Measurements from ENCODE around the gene LCN9. TPM values are rescaled to one million over a fixed set of nuclear protein-coding genes. Genes with fewer than 3 reads are reported as not detected.

Gene LCN9
- total and polyA plus RNA-seq, 2 of the 13 experiments (the other 11 are each of a cell fraction or from before 2014, with no cell fraction given) = not detected

DNA sequence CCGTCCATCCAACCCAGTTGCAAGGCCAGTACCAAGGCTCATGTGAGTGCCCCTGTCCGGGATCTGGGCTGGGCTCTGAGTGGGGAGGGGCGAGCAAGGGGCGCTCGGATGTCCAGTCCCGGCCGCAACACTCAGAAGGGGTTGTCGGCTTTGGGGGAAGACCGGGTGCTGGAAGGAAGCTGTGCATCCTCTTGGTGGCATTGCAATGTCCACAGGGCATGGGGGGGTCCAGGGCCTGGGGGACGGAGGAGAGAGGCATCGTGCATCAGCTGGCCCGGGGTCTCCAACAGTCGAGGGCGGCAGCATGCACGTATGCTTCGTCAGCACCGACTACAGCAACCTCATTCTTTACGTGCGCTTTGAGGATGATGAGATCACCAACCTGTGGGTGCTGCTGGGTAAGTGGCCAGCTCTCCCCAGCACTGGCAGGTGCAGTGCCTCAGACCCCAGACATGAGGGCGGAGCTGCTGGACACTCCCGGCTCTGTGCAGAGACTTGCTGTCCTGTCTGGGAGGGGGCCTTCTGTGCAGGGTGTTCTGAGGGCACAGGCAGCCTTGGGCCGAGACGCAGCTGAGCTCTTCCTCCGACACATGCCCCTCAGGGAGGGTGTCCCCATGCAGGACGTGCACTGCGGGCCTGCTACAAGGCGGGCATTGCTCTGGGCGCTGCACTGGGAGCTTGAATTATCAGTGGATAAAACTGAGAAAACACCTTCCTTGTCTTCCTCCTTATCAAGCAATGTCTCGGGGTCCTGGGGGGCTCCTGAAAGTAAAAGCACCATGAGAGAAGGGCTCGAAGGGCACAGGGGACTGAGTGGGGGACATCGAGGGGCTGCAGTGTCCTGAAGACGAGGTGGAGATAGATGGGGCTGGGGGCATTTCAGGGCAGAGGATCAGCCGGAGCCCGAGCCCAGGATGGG is 46.2 kb upstream of the LCN9 start:
- CTCF ChIA-PET (ENCODE audit: low intra/inter-chr PET ratio, low total read pairs) = no interaction called here
- POLR2A ChIA-PET = no interaction called here
- 40% methylated on average over 18 of the region's 34 CpGs for WGBS (ENCODE audit: low lambda C conversion rate)
- Histone ChIP-seq H3K27me3 (ENCODE audit: control insufficient read depth in 1 of 2, insufficient read depth in 2 of 2, low read length in 2 of 2) (peaks cover 29 to 82% of the 10 kb centered on the region in 2 experiments), H4K20me1 (ENCODE audit: insufficient read depth, low read length) (no peaks in the 10 kb centered on the region), H3K36me3 (replicated peaks in 1 of 2; ENCODE audit: control insufficient read depth in 1 of 2, insufficient read depth in 2 of 2, low read length in 2 of 2) (no peaks in the 10 kb centered on the region), H3K4me2 (ENCODE audit: low read depth, low read length) (no peak overlapping the region), H2AFZ (ENCODE audit: low read length) (no peak overlapping the region), H3K9ac (ENCODE audit: insufficient read depth, low read depth, low read length) (no peak overlapping the region), H3K4me3 (replicated peaks in 1 of 3; ENCODE audit: insufficient read depth in 1 of 3, low read depth in 2 of 3, low read length in 3 of 3) (no peak overlapping the region), H3K27ac (ENCODE audit: extremely low read length, insufficient read depth, low read length) (no peak overlapping the region), H3K79me2 (ENCODE audit: insufficient read depth, low read length) (no peaks in the 10 kb centered on the region), H3K9me3 (ENCODE audit: low read length) (no peaks in the 10 kb centered on the region), H3K4me1 (ENCODE audit: insufficient read depth, low read length) (no peaks in the 10 kb centered on the region)
- in situ Hi-C loops (cut with HindIII; ENCODE audit: extremely low pct_ligation_motif_present, low pct_unique_long_range_greater_than_20kb) (no loop called here), intact Hi-C loops (cut with micrococcal nuclease; ENCODE audit: unreplicated experiment) (no loop called here)
- no peak for DNase-seq (ENCODE audit: low spot score)
- no peak for ATAC-seq
- FAIRE-seq = no peak
- BruUV-seq (replicated peaks) = no TSS peak
- no peak for TF ChIP-seq ZNF446 (CRISPR knock-in tag; IDR thresholded peaks at IDR 0.05)
- no peak for TF ChIP-seq CREB1 (IDR thresholded peaks at IDR 0.05)
- TF ChIP-seq CREB1 (CRISPR knock-in tag; IDR thresholded peaks at IDR 0.05) = no peak
- TF ChIP-seq ZNF781 (CRISPR knock-in tag; IDR thresholded peaks at IDR 0.05; ENCODE audit: borderline replicate concordance, not compliant biosample characterization) = no peak

DNA sequence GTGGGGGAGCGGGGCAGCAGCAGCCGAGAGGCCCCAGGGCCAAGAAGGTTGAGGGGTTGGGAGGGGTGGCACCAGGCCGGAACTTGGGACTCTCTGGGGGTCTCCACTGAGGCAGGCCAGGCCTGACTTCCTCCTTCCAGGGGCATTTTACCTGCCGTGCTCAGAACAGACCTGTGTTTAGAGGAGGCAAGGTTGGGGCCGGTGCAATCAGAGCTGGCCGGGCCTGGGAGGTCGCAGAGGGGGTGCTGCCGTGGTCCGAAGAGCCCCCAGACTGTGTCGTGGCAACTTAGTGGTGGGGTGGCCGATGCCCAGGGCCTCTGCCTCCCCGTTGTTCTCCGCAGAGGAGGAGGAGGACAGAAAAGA is 45.6 kb upstream of the LCN9 start:
- H3K36me3 ChIP-seq (replicated peaks in 1 of 2; ENCODE audit: control insufficient read depth in 1 of 2, insufficient read depth in 2 of 2, low read length in 2 of 2) = no peaks in the 10 kb centered on the region
- intact Hi-C loops (cut with micrococcal nuclease; ENCODE audit: unreplicated experiment) (no loop called here), in situ Hi-C loops (cut with HindIII; ENCODE audit: extremely low pct_ligation_motif_present, low pct_unique_long_range_greater_than_20kb) (no loop called here)
- 7% methylated on average over 3 of the region's 13 CpGs for WGBS (ENCODE audit: low lambda C conversion rate)
- H3K27me3 ChIP-seq (ENCODE audit: control insufficient read depth in 1 of 2, insufficient read depth in 2 of 2, low read length in 2 of 2) = peaks cover 26 to 86% of the 10 kb centered on the region in 2 experiments
- no TSS peak for BruUV-seq (replicated peaks)
- H3K4me1 ChIP-seq (ENCODE audit: insufficient read depth, low read length) = no peaks in the 10 kb centered on the region
- no peak overlapping the region for H3K9ac ChIP-seq (ENCODE audit: insufficient read depth, low read depth, low read length)
- H3K79me2 ChIP-seq (ENCODE audit: insufficient read depth, low read length) = no peaks in the 10 kb centered on the region
- H4K20me1 ChIP-seq (ENCODE audit: insufficient read depth, low read length) = no peaks in the 10 kb centered on the region
- DNase-seq (ENCODE audit: low spot score) = no peak
- FAIRE-seq = no peak
- H3K27ac ChIP-seq (ENCODE audit: extremely low read length, insufficient read depth, low read length) = no peak overlapping the region
- CTCF ChIA-PET (ENCODE audit: low intra/inter-chr PET ratio, low total read pairs) = no interaction called here
- no peak overlapping the region for H3K4me3 ChIP-seq (replicated peaks in 1 of 3; ENCODE audit: insufficient read depth in 1 of 3, low read depth in 2 of 3, low read length in 3 of 3)
- TF ChIP-seq SALL1 (CRISPR knock-in tag; IDR thresholded peaks at IDR 0.05) (no peak), ZSCAN29 (CRISPR knock-in tag; conservative IDR thresholded peaks at IDR 0.05) (no peak), BHLHE40 (IDR thresholded peaks at IDR 0.05; ENCODE audit: low read length) (no peak), ZFP62 (CRISPR knock-in tag; IDR thresholded peaks at IDR 0.05) (no peak), SP140L (CRISPR knock-in tag; IDR thresholded peaks at IDR 0.05; ENCODE audit: borderline replicate concordance) (no peak), MBNL3 (CRISPR knock-in tag; conservative IDR thresholded peaks at IDR 0.05) (no peak)
- TF ChIP-seq, protein P1, sequence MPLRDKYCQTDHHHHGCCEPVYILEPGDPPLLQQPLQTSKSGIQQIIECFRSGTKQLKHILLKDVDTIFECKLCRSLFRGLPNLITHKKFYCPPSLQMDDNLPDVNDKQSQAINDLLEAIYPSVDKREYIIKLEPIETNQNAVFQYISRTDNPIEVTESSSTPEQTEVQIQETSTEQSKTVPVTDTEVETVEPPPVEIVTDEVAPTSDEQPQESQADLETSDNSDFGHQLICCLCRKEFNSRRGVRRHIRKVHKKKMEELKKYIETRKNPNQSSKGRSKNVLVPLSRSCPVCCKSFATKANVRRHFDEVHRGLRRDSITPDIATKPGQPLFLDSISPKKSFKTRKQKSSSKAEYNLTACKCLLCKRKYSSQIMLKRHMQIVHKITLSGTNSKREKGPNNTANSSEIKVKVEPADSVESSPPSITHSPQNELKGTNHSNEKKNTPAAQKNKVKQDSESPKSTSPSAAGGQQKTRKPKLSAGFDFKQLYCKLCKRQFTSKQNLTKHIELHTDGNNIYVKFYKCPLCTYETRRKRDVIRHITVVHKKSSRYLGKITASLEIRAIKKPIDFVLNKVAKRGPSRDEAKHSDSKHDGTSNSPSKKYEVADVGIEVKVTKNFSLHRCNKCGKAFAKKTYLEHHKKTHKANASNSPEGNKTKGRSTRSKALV (CRISPR knock-in tag; IDR thresholded peaks at IDR 0.05) = no peak
- TF ChIP-seq, protein P2, sequence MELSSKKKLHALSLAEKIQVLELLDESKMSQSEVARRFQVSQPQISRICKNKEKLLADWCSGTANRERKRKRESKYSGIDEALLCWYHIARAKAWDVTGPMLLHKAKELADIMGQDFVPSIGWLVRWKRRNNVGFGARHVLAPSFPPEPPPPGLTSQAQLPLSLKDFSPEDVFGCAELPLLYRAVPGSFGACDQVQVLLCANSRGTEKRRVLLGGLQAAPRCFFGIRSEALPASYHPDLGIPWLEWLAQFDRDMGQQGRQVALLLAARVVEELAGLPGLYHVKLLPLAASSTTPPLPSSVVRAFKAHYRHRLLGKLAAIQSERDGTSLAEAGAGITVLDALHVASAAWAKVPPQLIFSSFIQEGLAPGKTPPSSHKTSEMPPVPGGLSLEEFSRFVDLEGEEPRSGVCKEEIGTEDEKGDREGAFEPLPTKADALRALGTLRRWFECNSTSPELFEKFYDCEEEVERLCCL (CRISPR knock-in tag; IDR thresholded peaks at IDR 0.05; ENCODE audit: borderline replicate concordance) = no peak
- H3K9me3 ChIP-seq (ENCODE audit: low read length) = no peaks in the 10 kb centered on the region
- ATAC-seq = no peak
- no peak overlapping the region for H2AFZ ChIP-seq (ENCODE audit: low read length)
- POLR2A ChIA-PET = no interaction called here
- H3K4me2 ChIP-seq (ENCODE audit: low read depth, low read length) = no peak overlapping the region
